HEK293T (cell line): ENCODE measurements around the gene FHOD3.

ENCODE experiments used
- CTCF ChIA-PET: fragments of 350-600 bp; formaldehyde crosslinking; extraction: SDS; loops from one replicate; lab custom pipeline; 2021; ENCODE audit warnings: antibody characterized with exemption, inconsistent platforms; lab: Yijun Ruan, JAX
- POLR2A ChIA-PET: fragments of 350-600 bp; formaldehyde crosslinking; extraction: SDS; loops from one replicate; lab custom pipeline; 2020; ENCODE audit warnings: antibody characterized with exemption, inconsistent platforms; lab: Yijun Ruan, JAX
- DNase-seq: peaks from one replicate; pipeline ENCODE4 v3.0.0; 2012; ENCODE audit warnings: mixed read lengths; ENCODE audit errors: extremely low spot score
- ARNT ChIP-seq: fragments of 450-650 bp; IDR thresholded peaks from 2 replicates; pipeline ENCODE4 v1.6.1; 2017; ENCODE audit warnings: mild to moderate bottlenecking
- BHLHE40 ChIP-seq: fragments of 450-650 bp; IDR thresholded peaks from 2 replicates; pipeline ENCODE4 v1.6.1; 2016; ENCODE audit warnings: mild to moderate bottlenecking, moderate library complexity, borderline replicate concordance
- CTBP1 ChIP-seq: fragments of 450-650 bp; IDR thresholded peaks from 2 replicates; pipeline ENCODE4 v1.6.1; 2016; ENCODE audit warnings: borderline replicate concordance
- ELF4 ChIP-seq: fragments of 450-650 bp; IDR thresholded peaks from 2 replicates; pipeline ENCODE4 v1.6.1; 2017; ENCODE audit warnings: antibody characterized with exemption
- FOXA1 ChIP-seq: fragments of 450-650 bp; IDR thresholded peaks from 2 replicates; pipeline ENCODE4 v1.6.1; 2016; ENCODE audit warnings: mild to moderate bottlenecking
- FOXK2 ChIP-seq: fragments of 450-650 bp; IDR thresholded peaks from 2 replicates; pipeline ENCODE4 v1.6.1; 2016; ENCODE audit warnings: mild to moderate bottlenecking
- FOXM1 ChIP-seq: fragments of 450-650 bp; IDR thresholded peaks from 2 replicates; pipeline ENCODE4 v1.6.1; 2017; ENCODE audit warnings: mild to moderate bottlenecking, borderline replicate concordance
- HDGF ChIP-seq: fragments of 450-650 bp; IDR thresholded peaks from 2 replicates; pipeline ENCODE4 v1.6.1; 2017; ENCODE audit warnings: antibody characterized with exemption, borderline replicate concordance
- L3MBTL2 ChIP-seq: fragments of 450-650 bp; conservative IDR thresholded peaks from 2 replicates; pipeline ENCODE4 v1.6.1; 2016; ENCODE audit warnings: mild to moderate bottlenecking
- LEF1 ChIP-seq: fragments of 450-650 bp; IDR thresholded peaks from 2 replicates; pipeline ENCODE4 v1.6.1; 2017; ENCODE audit warnings: mild to moderate bottlenecking, borderline replicate concordance
- NFRKB ChIP-seq: fragments of 450-650 bp; IDR thresholded peaks from 2 replicates; pipeline ENCODE4 v1.6.1; 2016; ENCODE audit warnings: mild to moderate bottlenecking, moderate library complexity
- PKNOX1 ChIP-seq: fragments of 450-650 bp; IDR thresholded peaks from 2 replicates; pipeline ENCODE4 v1.6.1; 2016
- SP1 ChIP-seq: fragments of 450-650 bp; IDR thresholded peaks from 2 replicates; pipeline ENCODE4 v1.6.1; 2017
- SUZ12 ChIP-seq: fragments of 450-650 bp; IDR thresholded peaks from 2 replicates; pipeline ENCODE4 v1.6.1; 2016; ENCODE audit warnings: mild to moderate bottlenecking
- TARDBP ChIP-seq: fragments of 450-650 bp; IDR thresholded peaks from 2 replicates; pipeline ENCODE4 v1.6.1; 2016
- ZNF384 ChIP-seq: fragments of 450-650 bp; IDR thresholded peaks from 2 replicates; pipeline ENCODE4 v1.6.1; 2016

Gene FHOD3

DNA sequence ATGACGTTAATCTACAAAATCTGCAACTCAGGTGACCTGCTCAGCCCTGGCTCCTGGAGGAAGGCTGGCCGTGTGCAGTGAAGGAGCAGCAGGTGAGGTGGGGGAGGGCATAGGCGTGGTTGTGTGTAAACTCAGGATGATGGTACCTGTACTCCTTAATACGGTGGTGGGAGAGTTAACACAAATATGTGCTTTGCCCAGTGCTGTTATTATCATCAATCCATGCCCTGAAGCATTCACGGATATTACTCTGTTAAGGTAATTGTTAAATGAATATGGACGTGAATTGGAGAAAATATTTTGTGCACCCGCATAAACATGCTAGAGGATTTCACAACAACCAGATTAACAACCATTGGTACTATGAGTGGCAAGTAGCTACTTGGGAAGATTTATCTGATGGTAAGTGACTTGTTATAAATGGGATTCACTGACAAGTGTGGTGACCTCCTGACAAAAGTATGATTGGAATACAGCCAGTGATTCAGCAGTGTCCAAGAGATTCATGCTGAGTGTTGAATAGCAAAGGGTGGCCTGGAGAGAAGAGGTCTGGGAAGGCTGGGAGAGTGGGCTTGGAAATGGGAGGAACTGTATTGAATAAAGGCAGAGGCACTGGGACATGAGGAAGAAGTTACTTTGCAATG lies 337.2 kb downstream of the FHOD3 start:
- DNase-seq, result no peak
- TF ChIP-seq TARDBP, result no peak
- no peak for TF ChIP-seq CTBP1
- TF ChIP-seq L3MBTL2, result no peak
- no peak for TF ChIP-seq FOXA1
- no peak for TF ChIP-seq SUZ12
- no peak for TF ChIP-seq SP1
- CTCF ChIA-PET, result no interaction called here
- POLR2A ChIA-PET, result no interaction called here

DNA sequence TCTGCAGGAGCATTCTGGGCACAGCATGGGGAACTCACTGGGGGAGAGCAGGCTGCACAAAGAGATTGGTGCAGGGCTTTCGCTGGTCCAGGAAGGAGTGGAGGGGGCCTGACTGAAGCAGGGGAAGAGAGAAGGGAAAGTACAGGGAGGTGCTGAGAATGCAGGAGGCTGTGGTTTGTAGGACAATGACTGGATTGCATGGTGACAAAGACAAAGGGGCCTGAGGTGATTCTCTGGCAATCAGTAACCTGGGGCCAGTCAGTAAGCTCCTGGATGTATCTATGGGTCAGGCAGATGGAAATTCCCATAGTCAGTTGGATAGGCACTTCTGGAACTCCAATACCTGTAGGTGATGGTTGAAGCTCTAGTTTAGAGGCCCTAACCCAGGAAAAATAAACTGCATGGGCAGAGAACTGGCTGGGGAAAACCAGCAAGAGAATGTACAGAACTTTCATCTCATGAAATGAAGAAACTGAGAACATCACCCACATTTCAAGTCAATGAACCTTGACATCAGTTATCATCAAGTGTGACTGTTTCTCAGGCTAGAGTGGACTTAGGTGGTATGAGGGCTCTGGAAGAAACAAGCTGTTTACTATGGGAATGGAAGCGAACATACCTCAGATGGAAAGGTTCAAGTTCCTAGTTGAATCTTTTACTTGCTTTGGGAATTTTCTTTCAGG lies 338.0 kb downstream of the FHOD3 start:
- no peak for TF ChIP-seq ARNT
- TF ChIP-seq L3MBTL2, result no peak
- TF ChIP-seq SUZ12, result no peak
- no peak for TF ChIP-seq FOXK2
- TF ChIP-seq ZNF384, result no peak
- TF ChIP-seq SP1, result no peak
- no peak for TF ChIP-seq HDGF
- TF ChIP-seq ELF4, result no peak
- ChIA-PET CTCF (interaction anchor here (0.5 kb wide), 1 partner anchor 266 kb away, joined by 3 read pairs; no protein-coding TSS in a partner anchor), POLR2A (no interaction called here)
- no peak for DNase-seq

GRCh38 chr18:36636237-36636817 lies 338.8 kb downstream of the FHOD3 start:
- TF ChIP-seq HDGF (no peak), CTBP1 (no peak), BHLHE40 (no peak), SP1 (no peak), ZNF384 (no peak), FOXK2 (no peak), TARDBP (no peak), LEF1 (no peak)
- ChIA-PET CTCF (interaction anchor here (1.2 kb wide), 1 partner anchor 9 kb away, joined by 3 read pairs; no protein-coding TSS in a partner anchor), POLR2A (no interaction called here)
- no peak for DNase-seq

- POLR2A ChIA-PET, result no interaction called here
- CTCF ChIA-PET, result no interaction called here
- DNase-seq, result no peak
- TF ChIP-seq FOXK2 (no peak), L3MBTL2 (no peak), HDGF (no peak), ARNT (no peak), ZNF384 (no peak), PKNOX1 (no peak), FOXA1 (no peak), ELF4 (no peak), LEF1 (no peak), SUZ12 (no peak), FOXM1 (no peak), BHLHE40 (no peak), NFRKB (no peak), CTBP1 (no peak), SP1 (no peak), TARDBP (no peak)
Observed at GRCh38 chr18:36638224-36638623, 340.7 kb downstream of the FHOD3 start.

DNA sequence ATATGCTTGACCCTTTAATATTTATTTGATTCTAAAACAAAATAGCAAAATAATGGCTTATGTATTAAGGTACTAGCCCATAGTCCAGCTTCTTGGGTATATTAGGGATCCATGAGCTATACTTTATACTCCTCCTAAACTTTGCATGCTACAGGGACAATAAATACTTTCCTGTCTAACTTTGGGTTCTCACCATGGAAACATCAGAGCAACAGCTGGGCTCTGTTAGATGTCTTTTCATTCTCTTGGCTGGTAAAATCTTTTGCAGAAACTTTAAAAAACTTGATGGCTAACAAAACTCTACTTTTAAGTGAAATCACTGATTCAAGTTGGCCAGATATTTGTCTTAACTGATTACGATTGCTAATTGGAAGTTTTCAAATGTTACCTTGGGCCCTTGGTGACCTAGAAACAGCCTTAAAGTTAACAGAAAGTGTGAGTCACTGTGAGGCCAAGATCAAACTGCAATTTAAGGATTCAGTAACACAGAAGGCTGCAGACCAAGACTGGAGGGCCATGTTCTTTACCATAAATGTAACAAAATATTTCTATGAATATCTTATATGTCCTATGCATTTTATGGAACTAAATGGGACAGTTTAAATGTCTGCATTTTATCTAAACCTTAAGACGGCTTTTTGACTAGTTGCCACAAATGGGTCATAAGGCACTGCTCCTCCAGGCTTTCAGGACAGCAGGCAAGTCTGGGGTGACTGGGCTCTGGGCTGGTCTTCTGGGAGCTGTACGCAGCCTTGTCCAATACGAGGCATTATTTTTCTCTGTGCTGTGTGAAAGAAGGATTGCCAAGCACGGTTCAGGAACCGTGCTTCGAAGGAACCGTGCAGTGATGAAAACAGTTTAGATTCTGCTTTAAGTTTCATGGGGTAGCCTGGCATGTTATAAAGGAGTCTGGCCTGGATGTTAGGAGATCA lies 342.8 kb downstream of the FHOD3 start:
- POLR2A ChIA-PET, result no interaction called here
- TF ChIP-seq BHLHE40 (no peak), TARDBP (no peak), ELF4 (no peak), SUZ12 (no peak), FOXK2 (no peak), ARNT (no peak), HDGF (no peak), LEF1 (no peak), FOXA1 (no peak), PKNOX1 (no peak), NFRKB (no peak), L3MBTL2 (no peak), ZNF384 (no peak), CTBP1 (no peak), FOXM1 (no peak), SP1 (no peak)
- no peak for DNase-seq
- CTCF ChIA-PET, result no interaction called here

DNA sequence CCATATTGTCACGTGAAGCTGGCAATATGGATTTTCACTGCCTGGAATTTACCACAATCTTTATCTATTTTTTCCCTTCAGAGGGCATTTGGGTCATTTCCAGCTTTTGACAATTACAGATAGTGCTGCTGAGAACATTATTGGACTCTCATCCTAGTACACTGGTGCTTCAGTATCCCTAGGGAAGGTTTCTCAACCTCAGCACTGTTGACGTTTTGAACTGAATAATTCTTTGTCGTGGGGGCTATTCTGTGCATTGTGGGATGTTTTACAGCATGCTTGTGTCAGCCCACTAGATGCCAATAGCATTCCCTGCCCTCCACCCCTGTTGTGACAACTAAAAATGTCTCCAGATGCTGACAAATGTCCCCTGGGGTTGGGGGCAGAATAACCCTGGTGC lies 345.5 kb downstream of the FHOD3 start:
- CTCF ChIA-PET, result no interaction called here
- DNase-seq, result no peak
- POLR2A ChIA-PET, result no interaction called here
- no peak for TF ChIP-seq FOXM1
- TF ChIP-seq BHLHE40, result no peak
- TF ChIP-seq LEF1, result no peak
- no peak for TF ChIP-seq FOXK2
- TF ChIP-seq ZNF384, result no peak
- no peak for TF ChIP-seq ARNT
- no peak for TF ChIP-seq SUZ12
- no peak for TF ChIP-seq CTBP1
- no peak for TF ChIP-seq TARDBP
- TF ChIP-seq ELF4, result no peak
